WI38 (cell line): ENCODE results near the gene RSAD1.

ENCODE experiments used
- H3K4me3 ChIP-seq: 2 replicates; pipeline ENCODE4 v1.5.1; 2011; ENCODE audit warnings: low read depth, mild to moderate bottlenecking, control low read depth, low read length
- TF ChIP-seq, protein P1 (sequence below): IDR thresholded peaks from 2 replicates; pipeline ENCODE4 v1.5.1; 2012; ENCODE audit warnings: low read depth, mild to moderate bottlenecking, control low read depth, low read length

RSAD1 gene

DNA sequence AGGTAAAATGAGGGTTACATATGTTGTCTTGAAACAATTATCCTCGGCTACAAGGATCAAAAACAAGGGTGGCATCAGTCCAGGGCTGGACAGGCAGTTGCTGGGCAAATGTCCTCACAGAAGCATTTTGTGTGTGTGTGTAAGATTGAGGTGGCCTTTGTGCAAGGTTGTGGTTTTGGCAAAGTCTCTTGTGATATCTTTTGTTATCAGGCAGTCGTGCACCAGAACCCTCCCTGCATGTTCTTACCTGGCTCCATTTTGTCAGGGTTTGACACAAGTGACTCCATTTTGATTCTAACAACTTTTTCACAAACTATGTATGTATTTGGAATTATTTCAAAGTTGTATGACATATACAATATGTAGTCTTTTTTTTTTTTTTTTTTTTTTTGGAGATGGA is 30.0 kb upstream of the RSAD1 start:
- H3K4me3 ChIP-seq = no peak overlapping the region
- TF ChIP-seq, protein P1, sequence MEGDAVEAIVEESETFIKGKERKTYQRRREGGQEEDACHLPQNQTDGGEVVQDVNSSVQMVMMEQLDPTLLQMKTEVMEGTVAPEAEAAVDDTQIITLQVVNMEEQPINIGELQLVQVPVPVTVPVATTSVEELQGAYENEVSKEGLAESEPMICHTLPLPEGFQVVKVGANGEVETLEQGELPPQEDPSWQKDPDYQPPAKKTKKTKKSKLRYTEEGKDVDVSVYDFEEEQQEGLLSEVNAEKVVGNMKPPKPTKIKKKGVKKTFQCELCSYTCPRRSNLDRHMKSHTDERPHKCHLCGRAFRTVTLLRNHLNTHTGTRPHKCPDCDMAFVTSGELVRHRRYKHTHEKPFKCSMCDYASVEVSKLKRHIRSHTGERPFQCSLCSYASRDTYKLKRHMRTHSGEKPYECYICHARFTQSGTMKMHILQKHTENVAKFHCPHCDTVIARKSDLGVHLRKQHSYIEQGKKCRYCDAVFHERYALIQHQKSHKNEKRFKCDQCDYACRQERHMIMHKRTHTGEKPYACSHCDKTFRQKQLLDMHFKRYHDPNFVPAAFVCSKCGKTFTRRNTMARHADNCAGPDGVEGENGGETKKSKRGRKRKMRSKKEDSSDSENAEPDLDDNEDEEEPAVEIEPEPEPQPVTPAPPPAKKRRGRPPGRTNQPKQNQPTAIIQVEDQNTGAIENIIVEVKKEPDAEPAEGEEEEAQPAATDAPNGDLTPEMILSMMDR = no peak

DNA sequence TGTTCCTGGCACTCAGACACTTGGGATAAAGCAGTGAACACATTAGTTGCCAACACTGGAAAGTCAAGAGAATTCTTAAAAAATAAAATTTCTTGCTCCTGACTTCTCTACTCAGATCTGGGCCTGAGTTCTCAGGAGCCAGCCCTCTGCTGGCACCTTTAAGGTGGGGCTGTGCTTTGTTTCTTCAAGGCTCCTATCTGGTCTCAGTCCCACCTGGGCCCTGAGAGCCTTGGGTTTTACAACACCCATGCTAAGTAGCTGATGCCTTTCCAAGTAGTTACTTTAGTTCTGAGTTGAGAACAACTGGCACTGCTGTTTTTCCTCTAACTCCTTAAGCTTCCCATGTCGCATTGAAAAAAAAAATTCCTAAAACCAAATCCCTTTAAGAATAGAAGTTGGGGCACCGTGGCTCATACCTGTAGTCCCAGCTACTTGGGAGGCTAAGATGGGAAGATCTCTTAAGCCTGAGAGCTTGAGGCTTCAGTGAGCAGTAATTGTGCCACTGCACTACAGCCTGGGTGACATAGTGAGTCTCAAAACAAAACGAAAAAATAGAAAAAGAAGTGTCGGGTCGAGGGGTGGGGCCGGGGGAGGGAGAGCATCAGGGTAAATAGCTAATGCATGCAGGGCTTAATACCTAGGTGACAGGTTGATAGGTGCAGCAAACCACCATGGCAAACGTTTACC is 26.6 kb upstream of the RSAD1 start:
- H3K4me3 ChIP-seq = no peak overlapping the region
- TF ChIP-seq, protein P1 = no peak

DNA sequence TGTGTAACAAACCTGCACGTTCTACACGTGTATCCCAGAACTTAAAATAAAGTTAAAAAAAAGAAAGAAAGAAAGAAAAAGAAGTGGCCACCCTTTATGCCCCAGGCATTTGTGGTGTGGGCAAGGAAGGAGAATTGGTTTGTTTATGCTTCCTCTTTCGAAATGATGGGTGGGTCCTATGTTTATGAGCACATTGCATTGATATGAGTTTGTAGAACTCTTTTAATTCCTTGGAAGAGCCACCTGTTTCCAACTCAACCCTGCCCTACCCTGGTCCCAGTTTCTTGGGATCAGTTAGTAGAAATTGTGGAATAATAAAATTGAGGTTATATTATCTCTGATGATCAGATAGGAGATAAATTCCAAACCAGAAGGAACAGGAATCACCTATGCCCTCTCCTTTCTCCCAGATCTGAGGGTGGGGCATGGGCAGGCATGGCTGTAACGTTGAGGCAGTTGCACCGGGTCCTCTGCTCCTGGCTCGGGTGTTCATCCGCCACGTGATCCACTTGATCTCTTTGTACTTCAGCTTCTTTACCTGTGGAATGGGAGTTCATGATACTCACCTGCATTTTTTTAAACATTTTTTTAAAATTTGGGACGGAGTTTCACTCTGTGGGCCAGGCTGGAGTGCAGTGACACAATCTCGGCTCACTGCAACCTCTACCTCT is 25.9 kb upstream of the RSAD1 start:
- TF ChIP-seq, protein P1 = no peak
- H3K4me3 ChIP-seq = no peak overlapping the region

DNA sequence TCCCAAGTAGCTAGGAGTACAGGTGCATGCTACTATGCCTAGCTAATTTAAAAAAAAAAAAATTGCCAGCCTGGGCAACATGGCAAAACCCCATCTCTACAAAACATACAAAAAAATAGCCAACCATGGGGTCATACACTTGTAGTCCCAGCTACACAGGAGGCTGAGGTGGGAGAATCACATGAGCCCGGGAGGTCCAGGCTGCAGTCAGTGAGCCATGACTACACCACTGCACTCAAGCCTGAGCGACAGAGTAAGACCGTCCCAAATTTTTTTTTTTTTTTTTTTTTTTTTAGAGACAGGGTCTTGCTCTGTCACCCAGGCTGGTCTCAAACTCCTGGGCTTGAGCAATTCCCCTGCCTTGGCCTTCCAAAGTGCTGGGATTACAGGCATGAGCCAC is 24.8 kb upstream of the RSAD1 start:
- TF ChIP-seq, protein P1 = no peak

GRCh38 chr17:50457621-50458020 is 21.0 kb upstream of the RSAD1 start:
- no peak overlapping the region for H3K4me3 ChIP-seq
- TF ChIP-seq, protein P1 = no peak

More for the DNA sequence above, 24.8 kb upstream of the RSAD1 start:
- no peak overlapping the region for H3K4me3 ChIP-seq

DNA sequence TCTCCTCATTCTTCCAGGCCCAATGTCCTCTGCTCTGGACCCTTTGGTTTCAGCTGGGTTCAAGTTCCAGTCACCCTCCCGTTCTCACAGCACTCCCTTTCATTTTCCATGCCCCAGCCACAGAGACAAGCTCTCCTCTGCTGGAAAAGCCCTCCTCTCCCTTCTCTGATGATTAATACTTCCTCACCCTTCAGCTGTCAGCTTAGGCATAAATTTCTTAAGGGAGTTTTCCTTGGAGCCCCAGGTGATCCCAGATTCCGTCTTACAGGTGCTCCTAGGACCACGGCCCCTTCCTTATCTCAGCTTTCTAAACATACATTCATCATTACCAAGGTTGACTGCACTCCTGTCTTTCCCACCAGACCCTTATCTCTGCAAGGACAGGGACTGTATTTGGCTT is 20.4 kb upstream of the RSAD1 start:
- H3K4me3 ChIP-seq = no peak overlapping the region
- TF ChIP-seq, protein P1 = no peak
